ENCODE data around the gene SCARF2. TPM values are rescaled to one million over a fixed set of nuclear protein-coding genes. Genes with fewer than 3 reads are reported as not detected.
A peak's percentile ranks its signal among the peaks of the same experiment; 100 is the strongest.

Gene SCARF2
- total RNA-seq, 3 donors from 2014 or later: 1.2 to 8.7 (median 3.0) TPM

GRCh38 chr22:20442485-20443284 is 5.1 kb upstream of the SCARF2 start:
- H3K36me3 ChIP-seq (ENCODE audit: low read depth): no peaks in the 10 kb centered on the region
- TF ChIP-seq CTCF (IDR thresholded peaks at IDR 0.05): no peak
- H3K9me3 ChIP-seq: no peaks in the 10 kb centered on the region
- H3K4me3 ChIP-seq: no peak overlapping the region
- DNase-seq (no peak), ATAC-seq (no peak)
- intact Hi-C loops (cut with DNase I, micrococcal nuclease): no loop called here
- peaks cover 3% of the 10 kb centered on the region for H3K4me1 ChIP-seq (ENCODE audit: low read depth)

GRCh38 chr22:20441631-20442484 is 4.2 kb upstream of the SCARF2 start:
- TF ChIP-seq CTCF (IDR thresholded peaks at IDR 0.05): no peak
- Histone ChIP-seq H3K4me1 (ENCODE audit: low read depth) (peaks cover 8% of the 10 kb centered on the region), H3K9me3 (no peaks in the 10 kb centered on the region), H3K4me3 (no peak overlapping the region), H3K36me3 (ENCODE audit: low read depth) (no peaks in the 10 kb centered on the region)
- DNase-seq: no peak
- ATAC-seq: no peak
- intact Hi-C loops (cut with DNase I, micrococcal nuclease): no loop called here

GRCh38 chr22:20440637-20441591 is 3.3 kb upstream of the SCARF2 start:
- no peak for ATAC-seq
- no peaks in the 10 kb centered on the region for H3K36me3 ChIP-seq (ENCODE audit: low read depth)

GRCh38 chr22:20439928-20440575 is 2.4 kb upstream of the SCARF2 start:
- peak in 1 of 3 donors; percentile 20 for DNase-seq
- no peaks in the 10 kb centered on the region for H3K9me3 ChIP-seq
- ATAC-seq: no peak
- no peaks in the 10 kb centered on the region for H3K36me3 ChIP-seq (ENCODE audit: low read depth)
- TF ChIP-seq CTCF (IDR thresholded peaks at IDR 0.05): no peak
- no peak overlapping the region for H3K4me3 ChIP-seq
- peaks cover 13% of the 10 kb centered on the region for H3K4me1 ChIP-seq (ENCODE audit: low read depth)
- intact Hi-C loops (cut with DNase I, micrococcal nuclease): no loop called here

More at GRCh38 chr22:20440637-20441591, 3.3 kb upstream of the SCARF2 start:
- intact Hi-C loops (cut with DNase I, micrococcal nuclease): no loop called here
- H3K4me3 ChIP-seq: no peak overlapping the region
- peaks cover 11% of the 10 kb centered on the region for H3K4me1 ChIP-seq (ENCODE audit: low read depth)
- DNase-seq: peak in 1 of 3 donors; percentile 24
- no peak for TF ChIP-seq CTCF (IDR thresholded peaks at IDR 0.05)
- no peaks in the 10 kb centered on the region for H3K9me3 ChIP-seq

GRCh38 chr22:20439556-20439927 is 1.9 kb upstream of the SCARF2 start:
- DNase-seq (no peak), ATAC-seq (no peak)
- H3K36me3 ChIP-seq (ENCODE audit: low read depth): no peaks in the 10 kb centered on the region
- peaks cover 13% of the 10 kb centered on the region for H3K4me1 ChIP-seq (ENCODE audit: low read depth)
- no peak overlapping the region for H3K4me3 ChIP-seq
- no peak for TF ChIP-seq CTCF (IDR thresholded peaks at IDR 0.05)
- intact Hi-C loops (cut with DNase I, micrococcal nuclease): no loop called here
- H3K9me3 ChIP-seq: no peaks in the 10 kb centered on the region

Data from mucosa of descending colon (tissue), 3 donors.